ENCODE data around the gene FAM3B. TPM values are rescaled to one million over a fixed set of nuclear protein-coding genes. Genes with fewer than 3 reads are reported as not detected.

The FAM3B gene, protein sequence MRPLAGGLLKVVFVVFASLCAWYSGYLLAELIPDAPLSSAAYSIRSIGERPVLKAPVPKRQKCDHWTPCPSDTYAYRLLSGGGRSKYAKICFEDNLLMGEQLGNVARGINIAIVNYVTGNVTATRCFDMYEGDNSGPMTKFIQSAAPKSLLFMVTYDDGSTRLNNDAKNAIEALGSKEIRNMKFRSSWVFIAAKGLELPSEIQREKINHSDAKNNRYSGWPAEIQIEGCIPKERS
- total RNA-seq (under 1 TPM in 1 of 4 donors, not detected in 3; 0.26 TPM), polyA plus RNA-seq (under 1 TPM; 0.10 to 0.21 (median 0.18) TPM)
- long read RNA-seq, donor 1 = 0 reads
- long read RNA-seq, donor 2 = 0 reads

DNA sequence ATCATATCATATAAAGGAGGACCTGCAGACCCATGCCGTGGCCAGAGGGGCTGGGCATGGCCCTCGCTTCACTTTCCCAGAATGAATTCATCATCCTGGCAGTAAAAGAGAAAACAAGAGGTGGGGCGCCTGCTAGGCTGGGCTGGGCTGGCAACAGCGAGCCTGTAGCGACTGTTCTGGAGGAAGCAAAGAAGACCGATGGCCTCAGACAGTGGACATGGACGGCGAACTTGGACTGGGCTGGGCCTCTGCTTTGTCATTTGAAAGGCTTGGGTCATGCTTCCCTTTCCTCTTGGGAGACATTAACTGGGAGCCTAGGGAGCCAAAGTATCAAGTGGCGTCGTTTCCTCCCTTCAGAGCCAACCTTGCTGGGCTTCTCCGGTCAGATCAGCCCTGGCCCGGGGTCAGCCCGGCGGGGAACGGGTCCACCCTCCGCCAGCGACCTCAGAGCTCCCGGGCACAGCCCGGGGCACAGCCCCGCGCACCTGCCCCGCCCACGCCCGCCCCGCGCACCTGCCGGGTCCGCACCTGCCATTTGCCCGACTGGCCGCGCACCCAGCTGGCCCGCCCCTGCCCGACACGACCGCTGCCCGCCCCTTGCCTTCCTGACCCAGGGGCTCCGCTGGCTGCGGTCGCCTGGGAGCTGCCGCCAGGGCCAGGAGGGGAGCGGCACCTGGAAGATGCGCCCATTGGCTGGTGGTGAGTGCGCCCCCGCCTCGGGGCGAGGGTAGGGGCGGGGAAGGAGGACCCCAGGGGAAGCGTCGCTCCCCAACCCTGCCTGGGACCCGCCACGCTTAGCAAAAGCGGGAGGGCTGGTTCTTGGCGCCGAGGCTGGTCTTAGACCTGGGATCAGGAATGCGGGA, at the start of gene FAM3B:
Gene FAM3B, plus strand, starts transcription at position 602 of the 863 bp plus-strand sequence. Its CDS starts 79 bp downstream, at position 681.
- no peaks in the 10 kb centered on the region for H3K4me1 ChIP-seq
- peaks cover 0 to 40% (median 11%) of the 10 kb centered on the region in 3 donors for H3K27me3 ChIP-seq (ENCODE audit: insufficient read depth in 3 of 3, low read length in 2 of 3)
- no peak within 1 kb of the TSS for H3K27ac ChIP-seq
- TF ChIP-seq, protein P1, sequence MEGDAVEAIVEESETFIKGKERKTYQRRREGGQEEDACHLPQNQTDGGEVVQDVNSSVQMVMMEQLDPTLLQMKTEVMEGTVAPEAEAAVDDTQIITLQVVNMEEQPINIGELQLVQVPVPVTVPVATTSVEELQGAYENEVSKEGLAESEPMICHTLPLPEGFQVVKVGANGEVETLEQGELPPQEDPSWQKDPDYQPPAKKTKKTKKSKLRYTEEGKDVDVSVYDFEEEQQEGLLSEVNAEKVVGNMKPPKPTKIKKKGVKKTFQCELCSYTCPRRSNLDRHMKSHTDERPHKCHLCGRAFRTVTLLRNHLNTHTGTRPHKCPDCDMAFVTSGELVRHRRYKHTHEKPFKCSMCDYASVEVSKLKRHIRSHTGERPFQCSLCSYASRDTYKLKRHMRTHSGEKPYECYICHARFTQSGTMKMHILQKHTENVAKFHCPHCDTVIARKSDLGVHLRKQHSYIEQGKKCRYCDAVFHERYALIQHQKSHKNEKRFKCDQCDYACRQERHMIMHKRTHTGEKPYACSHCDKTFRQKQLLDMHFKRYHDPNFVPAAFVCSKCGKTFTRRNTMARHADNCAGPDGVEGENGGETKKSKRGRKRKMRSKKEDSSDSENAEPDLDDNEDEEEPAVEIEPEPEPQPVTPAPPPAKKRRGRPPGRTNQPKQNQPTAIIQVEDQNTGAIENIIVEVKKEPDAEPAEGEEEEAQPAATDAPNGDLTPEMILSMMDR (IDR thresholded peaks at IDR 0.05) = no peak
- ATAC-seq (peak in 1 of 4 donors; percentile 16), DNase-seq (no peak)
- no peaks in the 10 kb centered on the region for H3K9me3 ChIP-seq
- 2 to 3% (median 2%) methylated on average over 44 to 55 of the region's 55 CpGs for WGBS, 3 donors
- H3K36me3 ChIP-seq (ENCODE audit: insufficient read depth in 1 of 2, low read depth in 1 of 2) = no peaks in the 10 kb centered on the region
- intact Hi-C loops (cut with DNase I) = no loop called here
- H3K4me3 ChIP-seq = peak within 1 kb of the TSS; percentile 41

DNA sequence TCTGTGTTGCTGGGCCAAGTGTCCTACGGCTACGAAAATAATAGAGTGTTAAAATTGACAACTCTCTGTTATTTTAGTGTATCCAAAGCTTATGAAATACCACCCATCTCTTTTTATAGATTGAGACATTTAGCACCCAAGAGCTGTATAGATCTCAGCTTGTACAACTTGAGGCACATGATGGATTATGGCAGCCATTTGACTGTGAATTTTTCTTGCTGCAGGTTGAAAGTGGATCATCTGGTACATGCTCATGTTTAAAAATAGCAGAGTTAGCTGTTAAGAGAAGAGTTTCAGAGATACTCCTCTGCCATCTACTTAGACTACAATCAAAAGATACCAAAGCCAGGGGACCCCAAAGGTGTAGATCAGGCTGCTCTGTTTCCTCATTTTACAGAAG, 49.3 kb upstream of the FAM3B start:
- no peak for DNase-seq
- TF ChIP-seq, protein P1 (IDR thresholded peaks at IDR 0.05) = no peak
- peaks cover 0 to 3% of the 10 kb centered on the region in 2 donors for H3K36me3 ChIP-seq (ENCODE audit: insufficient read depth in 1 of 2, low read depth in 1 of 2)
- no peak for ATAC-seq
- H3K9me3 ChIP-seq = peaks cover 13% of the 10 kb centered on the region
- no peaks in the 10 kb centered on the region for H3K27me3 ChIP-seq (ENCODE audit: insufficient read depth in 3 of 3, low read length in 2 of 3)
- intact Hi-C loops (cut with DNase I) = no loop called here
- no peak overlapping the region for H3K4me3 ChIP-seq
- 46 to 57% (median 49%) methylated on average over 2 of the region's 2 CpGs for WGBS, 3 donors
- H3K4me1 ChIP-seq = no peaks in the 10 kb centered on the region
- no peak overlapping the region for H3K27ac ChIP-seq

DNA sequence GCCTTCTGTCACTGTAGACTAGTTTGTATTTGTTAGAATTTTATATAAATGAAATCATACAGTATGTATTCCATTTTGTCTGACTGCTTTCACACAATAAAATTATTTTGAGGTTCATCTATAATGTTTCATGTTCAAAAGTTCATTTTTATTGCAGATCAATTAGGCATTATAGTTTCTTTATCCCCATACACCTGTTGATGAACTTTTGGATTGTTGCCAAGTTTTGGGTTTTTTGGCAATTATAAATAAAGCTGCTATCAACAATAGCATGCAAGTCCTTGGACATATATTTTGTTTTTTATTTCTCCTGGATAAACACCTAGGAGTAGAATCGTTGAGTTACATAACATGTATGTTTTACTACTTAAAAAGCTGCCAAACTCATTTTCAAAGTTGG, 47.1 kb upstream of the FAM3B start:
- H3K27me3 ChIP-seq (ENCODE audit: insufficient read depth in 3 of 3, low read length in 2 of 3) = no peaks in the 10 kb centered on the region
- no peak overlapping the region for H3K27ac ChIP-seq
- H3K4me1 ChIP-seq = no peaks in the 10 kb centered on the region
- H3K36me3 ChIP-seq (ENCODE audit: insufficient read depth in 1 of 2, low read depth in 1 of 2) = peaks cover 0 to under 1% of the 10 kb centered on the region in 2 donors
- H3K9me3 ChIP-seq = peaks cover 13% of the 10 kb centered on the region
- DNase-seq = no peak
- intact Hi-C loops (cut with DNase I) = no loop called here
- TF ChIP-seq, protein P1 (IDR thresholded peaks at IDR 0.05) = no peak
- WGBS, 3 donors = 6 to 12% (median 11%) methylated on average over 1 of the region's 1 CpG
- no peak for ATAC-seq
- H3K4me3 ChIP-seq = no peak overlapping the region

DNA sequence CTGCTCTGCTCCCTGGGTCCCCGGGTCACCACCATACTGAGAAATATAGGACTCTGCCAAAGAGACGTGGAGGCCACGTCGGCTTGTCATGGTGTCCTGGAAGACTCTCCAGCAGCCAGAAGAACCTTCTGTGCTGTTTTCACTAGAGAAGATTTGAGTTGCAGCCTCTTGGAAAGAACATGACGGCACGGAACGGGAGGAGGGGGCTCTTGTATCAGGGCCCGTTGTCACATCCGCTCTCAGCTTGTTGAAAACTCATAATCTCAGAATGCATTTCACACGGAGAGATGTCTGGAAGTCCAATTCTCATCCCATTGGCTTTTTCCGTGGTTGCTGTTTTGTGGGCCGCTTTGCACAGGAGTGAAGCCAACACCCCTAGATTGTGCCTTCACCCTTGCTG, 39.4 kb upstream of the FAM3B start:
- intact Hi-C loops (cut with DNase I) = no loop called here
- H3K27ac ChIP-seq = no peak overlapping the region

More for the DNA sequence above, 39.4 kb upstream of the FAM3B start:
- TF ChIP-seq, protein P1 (IDR thresholded peaks at IDR 0.05) = no peak
- Histone ChIP-seq H3K9me3 (peaks cover under 1% of the 10 kb centered on the region), H3K27me3 (ENCODE audit: insufficient read depth in 3 of 3, low read length in 2 of 3) (peaks cover 0 to 10% (median 2%) of the 10 kb centered on the region in 3 donors), H3K4me3 (no peak overlapping the region), H3K36me3 (ENCODE audit: insufficient read depth in 1 of 2, low read depth in 1 of 2) (peaks cover 2 to 7% of the 10 kb centered on the region in 2 donors), H3K4me1 (no peaks in the 10 kb centered on the region)
- DNase-seq (no peak), ATAC-seq (no peak)
- 71 to 86% (median 82%) methylated on average over 12 of the region's 12 CpGs for WGBS, 3 donors

All from psoas muscle (tissue), 8 donors.